ENCODE data around the gene CCND1.

The CCND1 gene

DNA sequence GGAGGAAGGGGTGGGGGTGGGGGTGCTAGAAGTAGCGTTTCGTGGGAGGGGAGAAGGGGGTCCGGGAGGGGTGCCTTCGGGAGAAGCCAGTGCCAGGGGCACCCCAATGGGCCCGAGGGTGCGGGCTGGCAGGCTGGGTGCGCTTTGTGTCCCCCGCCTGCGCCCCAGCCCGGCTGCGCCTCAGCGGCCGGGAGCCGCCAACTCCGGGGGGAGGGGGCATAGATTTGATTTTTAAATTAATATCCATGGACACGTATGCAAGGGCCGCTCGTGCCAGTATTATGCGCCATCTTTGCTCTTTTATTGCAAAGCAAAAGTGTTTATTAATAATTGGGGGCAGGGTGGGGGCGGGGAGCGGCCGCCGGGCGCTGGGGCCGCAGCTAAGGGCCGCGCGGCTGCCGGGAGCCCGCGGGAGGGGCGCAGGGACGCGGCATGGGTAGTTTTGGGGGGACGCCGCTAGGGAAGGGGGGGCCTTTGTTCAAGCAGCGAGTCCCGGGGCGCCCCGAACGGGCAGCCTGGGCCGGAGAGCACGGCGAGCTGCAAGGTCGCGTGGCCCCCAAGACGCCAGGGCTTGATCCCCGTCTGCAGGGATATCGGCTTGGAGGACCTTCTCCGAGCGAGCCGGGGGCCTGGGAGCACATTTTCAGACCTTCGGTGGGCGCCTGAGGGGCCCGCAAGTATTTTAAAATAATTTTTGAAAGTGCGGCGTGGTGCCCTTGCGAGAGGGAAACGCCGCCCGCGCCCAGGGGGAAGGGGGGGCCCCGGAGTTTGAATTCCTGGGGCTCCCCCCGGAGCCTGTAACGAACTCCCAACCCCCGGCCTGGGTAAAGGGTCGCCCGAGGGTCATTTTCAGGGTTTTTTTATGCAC, 959 bp downstream of the CCND1 start:
- DNase-seq (ENCODE audit: low read depth) = no peak

DNA sequence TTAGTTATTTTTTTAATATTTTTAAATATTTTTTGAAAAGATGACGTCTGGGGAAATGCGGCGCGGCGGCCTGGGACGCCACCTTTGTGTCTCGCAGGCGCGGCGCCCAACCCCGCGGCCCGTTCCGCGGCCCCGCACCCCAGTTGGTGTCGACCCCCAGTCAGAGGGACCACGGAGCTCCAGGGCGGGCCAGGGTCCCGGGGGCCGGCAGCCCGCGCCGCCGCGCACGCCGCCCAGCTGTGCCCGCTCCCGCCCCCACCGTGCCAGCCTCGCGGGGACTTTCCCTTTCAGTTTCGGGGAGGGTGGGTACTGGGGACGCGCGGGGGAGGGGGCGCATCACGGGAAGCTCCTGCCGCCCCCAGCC, 1.6 kb downstream of the CCND1 start:
- DNase-seq (ENCODE audit: low read depth) = no peak

DNA sequence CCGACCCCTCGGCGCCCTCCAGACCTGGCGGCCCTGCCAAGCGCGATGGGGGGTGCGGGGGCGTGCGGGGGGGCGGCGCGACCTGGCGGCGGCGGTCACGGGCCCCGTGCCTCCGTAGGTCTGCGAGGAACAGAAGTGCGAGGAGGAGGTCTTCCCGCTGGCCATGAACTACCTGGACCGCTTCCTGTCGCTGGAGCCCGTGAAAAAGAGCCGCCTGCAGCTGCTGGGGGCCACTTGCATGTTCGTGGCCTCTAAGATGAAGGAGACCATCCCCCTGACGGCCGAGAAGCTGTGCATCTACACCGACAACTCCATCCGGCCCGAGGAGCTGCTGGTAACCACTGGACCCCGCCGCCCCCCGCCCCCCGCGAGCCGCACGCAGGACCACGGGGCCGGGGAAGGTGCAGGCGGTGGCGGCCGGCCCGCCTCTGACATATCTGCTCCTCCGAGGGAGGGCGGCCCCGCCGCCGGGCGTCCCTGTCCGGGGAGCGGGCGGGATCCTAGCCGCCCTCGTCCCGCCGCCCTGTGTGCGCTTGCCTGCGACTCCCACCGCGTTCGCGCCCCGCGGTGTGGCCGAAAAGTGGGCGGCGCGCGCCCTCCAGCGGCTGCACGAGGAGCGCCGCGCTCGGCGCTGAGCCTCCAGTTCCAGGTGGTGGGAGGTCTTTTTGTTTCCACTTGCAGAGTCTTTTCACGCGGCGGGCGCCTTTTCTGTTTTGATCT, 2.1 kb downstream of the CCND1 start:
- peak; percentile 44 for DNase-seq (ENCODE audit: low read depth)

DNA sequence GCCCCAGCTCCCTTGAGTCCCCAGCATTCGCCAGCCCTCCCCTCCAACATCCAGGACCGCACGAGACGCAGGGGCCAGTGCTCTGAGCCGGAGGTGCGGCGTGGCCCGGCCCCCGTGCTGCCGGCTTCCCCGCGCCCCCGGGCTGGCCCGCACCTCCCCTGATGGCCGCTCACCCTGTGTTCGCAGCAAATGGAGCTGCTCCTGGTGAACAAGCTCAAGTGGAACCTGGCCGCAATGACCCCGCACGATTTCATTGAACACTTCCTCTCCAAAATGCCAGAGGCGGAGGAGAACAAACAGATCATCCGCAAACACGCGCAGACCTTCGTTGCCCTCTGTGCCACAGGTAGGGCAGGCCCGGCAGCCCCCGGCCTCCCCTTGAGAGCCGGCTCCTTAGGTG, 2.7 kb downstream of the CCND1 start:
- DNase-seq (ENCODE audit: low read depth) = no peak

DNA sequence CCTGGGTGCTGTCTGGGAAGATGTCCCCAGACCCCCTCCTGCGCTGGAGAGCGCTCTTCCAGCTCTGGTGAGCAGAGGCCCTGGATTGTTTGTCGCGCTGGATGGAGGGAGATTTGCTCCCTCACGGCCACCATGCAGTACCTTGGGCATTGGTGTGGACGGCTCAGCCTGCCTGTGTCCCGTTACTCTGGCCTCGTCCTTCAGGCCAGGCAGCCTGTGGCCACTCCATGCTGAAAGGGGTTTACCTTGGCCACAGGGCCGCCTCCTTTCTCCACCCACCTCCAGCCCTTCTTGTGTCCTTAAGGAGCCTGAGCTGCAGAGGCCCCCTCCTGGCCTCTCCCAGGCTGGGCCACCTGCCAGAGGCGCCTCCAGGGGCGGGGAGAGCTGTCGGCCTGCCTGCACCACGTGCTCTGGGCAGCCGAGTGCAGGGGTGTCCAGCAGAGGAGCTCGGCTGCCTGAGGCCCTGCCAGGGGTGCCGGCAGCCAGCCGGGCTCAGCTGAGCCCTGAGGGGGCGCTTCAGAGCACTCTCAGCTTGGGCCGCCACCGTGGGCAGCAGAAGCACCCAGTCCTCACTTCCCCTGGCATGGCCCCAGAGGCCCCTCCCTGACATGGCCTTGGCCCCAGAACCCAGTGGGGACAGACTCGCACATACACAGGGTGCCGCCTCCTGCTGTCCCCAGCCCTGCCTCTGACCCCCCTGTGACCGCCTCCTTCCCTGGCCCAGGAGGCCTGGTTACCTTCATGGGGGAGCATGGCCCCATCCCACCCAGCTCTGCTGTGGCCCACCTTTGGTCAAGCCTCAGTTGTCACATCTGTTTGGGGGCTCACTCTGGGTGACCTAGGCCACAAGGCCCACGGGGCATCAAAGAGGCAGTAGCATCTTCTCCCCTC, 3.4 kb downstream of the CCND1 start:
- DNase-seq (ENCODE audit: low read depth) = no peak

DNA sequence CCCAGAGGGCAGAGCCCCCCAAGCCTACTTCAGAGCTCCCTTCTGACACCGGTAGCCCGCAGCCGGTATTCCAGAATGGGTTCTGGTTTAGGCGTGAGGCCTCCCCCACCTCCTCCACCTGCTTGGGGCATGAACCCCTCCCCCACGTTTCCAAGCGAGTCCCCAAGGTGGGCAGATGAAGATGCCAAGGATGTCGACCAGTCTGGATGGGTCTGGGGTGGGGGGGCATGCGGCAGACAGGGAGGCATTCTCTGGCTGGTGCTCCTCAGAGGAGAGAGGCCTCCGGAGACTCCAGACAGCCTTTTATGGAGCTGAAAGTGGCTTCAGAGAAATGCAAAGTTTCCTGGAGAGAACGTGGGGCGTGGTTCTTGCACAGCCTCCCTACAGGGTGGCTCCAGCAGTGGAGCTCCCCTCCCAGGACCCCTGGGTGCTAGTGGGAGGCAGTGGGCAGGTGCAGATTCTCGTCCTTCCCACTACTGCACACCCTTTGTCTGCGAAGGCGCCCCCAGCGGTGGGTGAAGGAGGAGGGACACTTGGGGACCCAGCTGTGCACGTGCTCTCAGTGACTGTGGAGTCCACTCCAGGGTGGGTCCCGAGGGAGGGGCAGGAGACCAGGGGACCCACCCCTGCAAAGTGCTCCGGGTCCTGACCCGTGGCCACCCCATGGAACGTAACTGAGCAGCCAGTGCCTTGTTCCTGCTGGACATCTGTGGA, 4.2 kb downstream of the CCND1 start:
- DNase-seq (ENCODE audit: low read depth) = no peak

DNA sequence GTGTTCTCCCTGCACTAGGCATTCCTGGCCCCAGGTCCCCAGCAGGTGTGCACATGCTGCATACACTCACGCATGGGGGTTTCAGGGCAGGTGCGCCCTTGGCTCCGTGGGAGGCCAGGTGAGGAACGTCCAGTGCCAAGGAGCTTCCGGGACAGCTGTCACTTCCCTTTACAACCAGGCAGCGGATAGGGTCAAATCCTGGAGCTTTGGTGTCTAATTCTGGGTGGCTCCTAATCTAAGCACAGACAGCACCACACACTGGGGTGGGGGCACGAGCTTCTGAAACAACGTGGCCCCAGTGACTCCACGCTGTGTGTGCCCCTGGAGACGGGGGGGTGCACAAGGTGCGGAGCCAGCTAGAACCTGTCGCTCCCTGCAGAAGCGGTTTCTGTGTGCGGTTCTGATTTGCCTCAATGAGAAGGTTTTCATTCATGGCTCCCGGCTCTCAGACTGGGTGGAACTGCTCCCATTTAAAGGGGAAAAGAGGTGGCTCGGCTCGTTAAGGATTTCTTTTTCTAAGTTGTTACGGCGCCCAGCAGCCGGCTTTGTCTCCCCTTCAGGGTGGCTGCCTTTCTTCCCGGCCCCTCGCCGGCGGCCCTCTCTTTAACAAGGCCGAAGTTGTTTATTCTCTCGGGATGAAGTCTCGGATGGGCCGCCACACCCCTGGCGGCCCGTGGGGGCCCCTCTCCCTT, 5.0 kb downstream of the CCND1 start:
- no peak for DNase-seq (ENCODE audit: low read depth)

DNA sequence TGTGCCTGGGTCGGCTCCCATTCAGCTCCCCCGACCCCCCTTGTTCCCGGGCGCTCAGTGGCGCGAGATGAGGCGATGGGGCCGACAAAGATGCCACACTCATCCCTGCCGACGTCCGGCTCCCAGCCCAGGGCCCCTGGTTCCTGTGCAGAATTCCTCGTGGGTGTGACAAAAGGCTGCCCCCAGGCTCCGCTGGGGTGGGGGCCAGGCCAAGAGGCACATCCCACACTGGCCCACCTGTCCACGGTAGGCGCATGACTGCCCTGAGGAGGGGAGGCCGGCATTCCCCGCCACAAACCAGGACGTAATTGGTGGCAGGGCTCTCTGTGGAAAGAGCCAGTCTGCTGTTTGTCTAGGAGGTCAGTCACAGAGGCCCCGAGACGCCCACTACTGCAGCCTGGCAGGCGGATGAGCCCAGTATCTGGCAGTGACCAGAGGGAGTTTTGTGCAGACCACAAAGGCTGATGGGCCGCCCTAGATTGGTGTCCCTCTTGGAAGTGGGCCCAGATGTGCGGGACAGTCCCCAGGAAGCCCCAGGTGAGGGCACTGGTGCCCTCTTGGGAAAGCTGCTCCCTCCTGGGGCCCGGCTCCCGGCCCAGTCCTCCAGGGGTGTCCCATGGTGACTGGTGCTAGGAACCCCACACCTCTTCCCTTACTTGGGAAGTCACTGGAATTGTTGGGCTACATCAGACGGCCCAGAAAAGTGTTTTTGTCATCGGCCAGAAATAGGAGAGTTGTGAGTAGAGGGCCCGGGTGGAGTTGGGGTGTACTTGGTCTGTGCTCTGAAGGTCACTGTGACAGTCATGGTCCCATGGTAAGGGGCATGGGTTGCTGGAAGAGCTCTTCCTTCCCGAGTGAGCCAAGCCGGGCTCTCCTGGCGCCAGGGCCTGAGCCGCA, 5.8 kb downstream of the CCND1 start:
- no peak for DNase-seq (ENCODE audit: low read depth)

DNA sequence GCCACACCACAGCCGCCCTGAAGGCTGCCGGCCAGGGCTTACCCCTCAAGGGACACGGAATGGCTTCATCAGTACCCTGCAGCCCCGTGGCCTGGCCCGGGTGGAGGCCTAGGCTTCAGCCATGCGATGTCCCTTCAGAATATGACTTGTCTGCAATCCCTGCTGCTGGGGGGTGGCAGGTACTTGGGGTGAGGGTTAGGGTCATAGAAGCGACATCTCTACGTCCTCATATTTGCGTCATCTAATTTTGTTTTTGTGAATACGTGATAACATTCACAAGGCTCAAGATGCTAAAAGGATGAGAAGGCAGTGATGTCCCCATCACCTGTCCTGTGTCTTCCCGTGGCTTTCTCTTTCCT, 6.4 kb downstream of the CCND1 start:
- no peak for DNase-seq (ENCODE audit: low read depth)

DNA sequence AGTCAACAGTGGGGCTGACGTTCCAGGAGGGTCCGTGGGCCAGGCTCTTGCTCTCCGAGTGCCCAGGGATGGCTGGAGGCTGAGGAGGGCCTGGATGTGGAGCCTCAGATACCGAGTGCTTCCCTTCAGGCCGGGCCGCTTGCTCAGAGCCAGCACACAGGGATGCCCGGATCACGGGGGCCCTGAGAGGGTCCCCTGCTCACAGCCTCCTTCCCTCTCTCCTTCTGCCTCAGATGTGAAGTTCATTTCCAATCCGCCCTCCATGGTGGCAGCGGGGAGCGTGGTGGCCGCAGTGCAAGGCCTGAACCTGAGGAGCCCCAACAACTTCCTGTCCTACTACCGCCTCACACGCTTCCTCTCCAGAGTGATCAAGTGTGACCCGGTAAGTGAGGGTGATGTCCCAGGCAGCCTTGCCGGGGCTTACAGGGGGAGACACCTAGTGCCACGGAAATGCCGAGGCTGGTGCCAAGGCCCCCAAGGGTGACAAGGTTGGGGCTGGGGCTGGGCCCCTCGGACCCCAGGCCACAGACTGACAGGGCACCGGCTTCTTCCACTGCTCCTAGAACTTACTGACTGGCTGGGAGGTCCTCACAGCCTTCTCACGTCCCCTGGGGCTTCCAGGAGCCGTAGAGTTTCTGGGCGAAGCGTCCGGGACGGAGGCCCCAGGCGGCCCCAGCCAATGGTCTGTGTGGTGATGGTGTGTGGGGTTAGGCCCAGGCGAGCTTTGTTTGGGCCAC, 7.0 kb downstream of the CCND1 start:
- no peak for DNase-seq (ENCODE audit: low read depth)

DNA sequence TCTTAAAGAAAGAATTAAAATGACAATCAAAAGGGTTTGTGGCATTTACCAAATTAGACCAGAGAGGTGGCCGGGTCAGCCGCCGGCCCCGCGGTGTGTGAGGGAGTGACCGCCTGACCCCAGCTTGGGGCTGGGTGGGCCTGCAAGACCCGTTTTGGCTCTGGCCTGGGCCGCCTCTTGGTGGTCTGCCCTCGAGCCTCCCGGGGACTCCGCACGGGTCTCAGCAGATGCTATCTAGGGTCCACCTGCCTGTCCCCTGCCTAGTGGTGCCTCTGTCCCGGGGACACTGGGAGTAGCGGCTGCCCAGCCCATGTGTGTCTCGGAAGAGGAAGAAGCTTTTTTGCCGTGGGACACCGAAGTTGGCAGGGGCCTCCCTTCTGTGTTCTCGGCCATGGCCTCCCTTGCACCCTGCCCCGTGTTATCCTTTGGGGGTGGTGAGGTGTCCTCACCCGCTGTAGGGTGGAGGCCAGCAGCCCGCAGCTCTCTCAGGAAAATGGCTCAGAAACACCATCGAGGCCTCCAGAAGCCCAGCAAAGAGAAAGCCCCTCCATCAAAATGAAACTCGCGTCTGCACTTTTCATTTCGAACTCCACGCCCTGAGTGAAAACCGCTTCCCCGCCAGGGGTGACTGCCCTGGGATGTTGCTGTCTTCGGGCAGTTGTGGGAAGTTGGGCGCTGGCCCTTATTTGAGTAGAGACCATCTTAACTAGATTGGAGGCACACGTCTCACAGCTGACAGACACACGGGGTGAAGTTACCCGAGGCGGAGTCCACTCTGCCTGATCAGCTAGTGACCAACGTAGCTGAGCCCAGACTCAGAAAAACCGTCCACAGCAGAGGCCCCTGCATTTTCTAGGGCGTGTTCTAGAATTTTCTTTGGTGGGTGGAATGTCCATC, 8.0 kb downstream of the CCND1 start:
- DNase-seq (ENCODE audit: low read depth) = no peak

DNA sequence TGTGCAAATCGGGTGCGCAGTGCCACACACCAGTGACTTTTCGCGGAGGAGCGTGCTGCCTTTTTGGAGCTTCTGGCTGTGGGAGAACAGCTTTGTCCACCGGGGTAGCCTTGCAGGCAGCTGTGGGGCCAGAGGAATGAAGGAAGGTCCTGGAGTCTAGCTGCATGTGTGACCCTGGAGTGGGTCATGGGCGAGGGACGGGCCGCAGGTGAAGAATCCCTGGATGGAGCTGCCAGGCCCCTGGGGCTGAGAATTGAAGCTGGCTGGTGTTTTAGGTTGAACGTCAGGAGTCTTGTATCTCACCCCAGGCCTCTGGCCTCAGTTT, 8.6 kb downstream of the CCND1 start:
- DNase-seq (ENCODE audit: low read depth) = no peak

DNA sequence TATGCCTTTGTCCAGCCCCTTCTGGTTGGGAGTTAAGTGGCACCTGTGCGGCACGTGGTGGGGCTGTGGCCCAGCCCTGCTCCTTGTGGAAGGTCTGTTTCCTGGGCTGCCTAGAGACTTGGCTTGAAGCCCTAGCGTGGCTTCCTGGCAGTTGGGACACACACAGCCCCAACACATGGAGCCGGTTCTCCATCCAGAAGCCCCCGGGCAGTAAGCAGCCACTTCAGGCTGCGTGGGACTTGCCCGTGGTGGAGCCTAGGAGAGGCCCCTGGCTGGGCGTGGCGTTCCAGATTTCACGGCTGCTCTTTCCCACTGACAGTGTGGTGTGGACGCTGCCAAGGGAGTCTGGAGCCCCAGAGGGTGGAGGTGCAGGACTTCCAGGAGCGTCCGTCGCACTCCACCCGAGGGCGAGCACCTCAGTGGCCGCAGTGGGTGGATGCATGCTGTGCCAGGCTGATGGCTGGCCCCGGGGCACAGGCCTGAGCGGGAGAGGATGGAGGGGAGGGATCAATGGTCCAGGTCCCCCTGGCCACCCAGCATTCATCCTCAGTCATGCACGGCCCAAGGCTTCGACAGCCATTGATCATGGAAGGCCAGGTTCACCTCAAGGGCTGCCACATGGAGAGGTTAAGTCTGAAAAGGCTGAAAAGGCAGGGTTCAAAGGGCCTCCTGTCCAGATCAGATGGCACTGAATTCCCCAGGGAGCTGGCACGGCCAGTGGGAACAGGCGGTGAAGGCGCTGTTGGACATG, 9.3 kb downstream of the CCND1 start:
- DNase-seq (ENCODE audit: low read depth) = no peak

DNA sequence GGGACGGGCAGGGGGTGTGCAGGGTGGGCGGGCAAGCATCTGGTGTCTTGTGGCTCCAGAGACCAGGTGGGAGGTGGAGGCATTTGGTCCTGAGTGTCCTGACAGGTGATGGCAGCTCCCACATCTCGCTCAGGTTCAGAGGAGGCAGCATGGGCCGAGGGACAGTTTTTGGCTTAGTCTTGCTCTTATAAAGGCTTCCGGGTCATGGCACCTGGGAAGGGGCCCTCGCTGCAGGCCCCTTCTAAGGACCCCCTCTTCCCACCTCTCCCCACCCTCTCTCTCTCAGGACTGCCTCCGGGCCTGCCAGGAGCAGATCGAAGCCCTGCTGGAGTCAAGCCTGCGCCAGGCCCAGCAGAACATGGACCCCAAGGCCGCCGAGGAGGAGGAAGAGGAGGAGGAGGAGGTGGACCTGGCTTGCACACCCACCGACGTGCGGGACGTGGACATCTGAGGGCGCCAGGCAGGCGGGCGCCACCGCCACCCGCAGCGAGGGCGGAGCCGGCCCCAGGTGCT, 9.9 kb downstream of the CCND1 start:
- no peak for DNase-seq (ENCODE audit: low read depth)

DNA sequence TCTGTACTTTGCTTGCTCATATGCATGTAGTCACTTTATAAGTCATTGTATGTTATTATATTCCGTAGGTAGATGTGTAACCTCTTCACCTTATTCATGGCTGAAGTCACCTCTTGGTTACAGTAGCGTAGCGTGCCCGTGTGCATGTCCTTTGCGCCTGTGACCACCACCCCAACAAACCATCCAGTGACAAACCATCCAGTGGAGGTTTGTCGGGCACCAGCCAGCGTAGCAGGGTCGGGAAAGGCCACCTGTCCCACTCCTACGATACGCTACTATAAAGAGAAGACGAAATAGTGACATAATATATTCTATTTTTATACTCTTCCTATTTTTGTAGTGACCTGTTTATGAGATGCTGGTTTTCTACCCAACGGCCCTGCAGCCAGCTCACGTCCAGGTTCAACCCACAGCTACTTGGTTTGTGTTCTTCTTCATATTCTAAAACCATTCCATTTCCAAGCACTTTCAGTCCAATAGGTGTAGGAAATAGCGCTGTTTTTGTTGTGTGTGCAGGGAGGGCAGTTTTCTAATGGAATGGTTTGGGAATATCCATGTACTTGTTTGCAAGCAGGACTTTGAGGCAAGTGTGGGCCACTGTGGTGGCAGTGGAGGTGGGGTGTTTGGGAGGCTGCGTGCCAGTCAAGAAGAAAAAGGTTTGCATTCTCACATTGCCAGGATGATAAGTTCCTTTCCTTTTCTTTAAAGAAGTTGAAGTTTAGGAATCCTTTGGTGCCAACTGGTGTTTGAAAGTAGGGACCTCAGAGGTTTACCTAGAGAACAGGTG, 11.1 kb downstream of the CCND1 start:
- DNase-seq (ENCODE audit: low read depth) = no peak

DNA sequence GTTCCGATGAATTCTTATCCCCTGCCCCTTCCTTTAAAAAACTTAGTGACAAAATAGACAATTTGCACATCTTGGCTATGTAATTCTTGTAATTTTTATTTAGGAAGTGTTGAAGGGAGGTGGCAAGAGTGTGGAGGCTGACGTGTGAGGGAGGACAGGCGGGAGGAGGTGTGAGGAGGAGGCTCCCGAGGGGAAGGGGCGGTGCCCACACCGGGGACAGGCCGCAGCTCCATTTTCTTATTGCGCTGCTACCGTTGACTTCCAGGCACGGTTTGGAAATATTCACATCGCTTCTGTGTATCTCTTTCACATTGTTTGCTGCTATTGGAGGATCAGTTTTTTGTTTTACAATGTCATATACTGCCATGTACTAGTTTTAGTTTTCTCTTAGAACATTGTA, 12.0 kb downstream of the CCND1 start:
- DNase-seq (ENCODE audit: low read depth) = no peak

DNA sequence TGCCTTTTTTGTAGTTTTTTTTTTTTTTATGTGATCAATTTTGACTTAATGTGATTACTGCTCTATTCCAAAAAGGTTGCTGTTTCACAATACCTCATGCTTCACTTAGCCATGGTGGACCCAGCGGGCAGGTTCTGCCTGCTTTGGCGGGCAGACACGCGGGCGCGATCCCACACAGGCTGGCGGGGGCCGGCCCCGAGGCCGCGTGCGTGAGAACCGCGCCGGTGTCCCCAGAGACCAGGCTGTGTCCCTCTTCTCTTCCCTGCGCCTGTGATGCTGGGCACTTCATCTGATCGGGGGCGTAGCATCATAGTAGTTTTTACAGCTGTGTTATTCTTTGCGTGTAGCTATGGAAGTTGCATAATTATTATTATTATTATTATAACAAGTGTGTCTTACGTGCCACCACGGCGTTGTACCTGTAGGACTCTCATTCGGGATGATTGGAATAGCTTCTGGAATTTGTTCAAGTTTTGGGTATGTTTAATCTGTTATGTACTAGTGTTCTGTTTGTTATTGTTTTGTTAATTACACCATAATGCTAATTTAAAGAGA, 12.5 kb downstream of the CCND1 start:
- DNase-seq (ENCODE audit: low read depth) = no peak

All from stimulated activated CD8-positive, alpha-beta memory T cell treated with anti-CD3 and anti-CD28 coated beads, Interleukin-15, amount 100 ng/mL, for 1 hour (primary cell).